PC-3 (cell line): ENCODE data around the gene TBX3.
"Not testable (repeated sequence)": the region's sequence is repeated elsewhere in the genome, so short reads cannot be mapped to it uniquely, and the experiment has no call there.

ENCODE experiments used
- EZH2 ChIP-seq: fragments of 300-600 bp; sonication (generic); IDR thresholded peaks from one replicate; pipeline ENCODE4 v1.6.1; 2017; ENCODE audit warnings: antibody characterized with exemption, mild to moderate bottlenecking, low read length; ENCODE audit not compliant: unreplicated experiment
- EZH2phosphoT487 ChIP-seq: fragments of 300-600 bp; sonication (generic); IDR thresholded peaks from 2 replicates; pipeline ENCODE4 v1.6.1; 2018; ENCODE audit warnings: mild to moderate bottlenecking, antibody characterized with exemption, low read length, borderline replicate concordance
- TF ChIP-seq, protein P1 (sequence below): fragments of 300-600 bp; sonication (generic); conservative IDR thresholded peaks from 2 replicates; pipeline ENCODE4 v1.5.1; 2017; ENCODE audit warnings: antibody characterized with exemption, low read depth, mild to moderate bottlenecking, low read length

DNA sequence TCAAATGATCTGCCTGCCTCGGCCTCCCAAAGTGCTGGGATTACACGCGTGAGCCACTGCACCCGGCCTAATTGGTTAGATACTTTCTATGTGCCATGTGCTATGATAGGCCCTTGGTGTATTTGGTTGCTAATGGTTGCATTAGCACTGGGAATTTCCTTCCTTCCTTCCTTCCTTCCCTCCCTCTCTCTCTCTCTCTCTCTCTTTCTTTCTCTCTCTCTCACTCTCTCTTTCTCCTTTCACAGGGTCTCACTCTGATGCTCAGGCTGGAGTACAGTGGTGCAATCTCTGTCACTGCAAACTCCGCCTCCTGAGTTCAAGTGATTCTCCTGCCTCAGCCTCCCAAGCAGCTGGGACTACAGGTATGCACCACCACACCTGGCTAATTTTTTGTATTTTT, 38.2 kb upstream of the TBX3 start:
- TF ChIP-seq, protein P1, sequence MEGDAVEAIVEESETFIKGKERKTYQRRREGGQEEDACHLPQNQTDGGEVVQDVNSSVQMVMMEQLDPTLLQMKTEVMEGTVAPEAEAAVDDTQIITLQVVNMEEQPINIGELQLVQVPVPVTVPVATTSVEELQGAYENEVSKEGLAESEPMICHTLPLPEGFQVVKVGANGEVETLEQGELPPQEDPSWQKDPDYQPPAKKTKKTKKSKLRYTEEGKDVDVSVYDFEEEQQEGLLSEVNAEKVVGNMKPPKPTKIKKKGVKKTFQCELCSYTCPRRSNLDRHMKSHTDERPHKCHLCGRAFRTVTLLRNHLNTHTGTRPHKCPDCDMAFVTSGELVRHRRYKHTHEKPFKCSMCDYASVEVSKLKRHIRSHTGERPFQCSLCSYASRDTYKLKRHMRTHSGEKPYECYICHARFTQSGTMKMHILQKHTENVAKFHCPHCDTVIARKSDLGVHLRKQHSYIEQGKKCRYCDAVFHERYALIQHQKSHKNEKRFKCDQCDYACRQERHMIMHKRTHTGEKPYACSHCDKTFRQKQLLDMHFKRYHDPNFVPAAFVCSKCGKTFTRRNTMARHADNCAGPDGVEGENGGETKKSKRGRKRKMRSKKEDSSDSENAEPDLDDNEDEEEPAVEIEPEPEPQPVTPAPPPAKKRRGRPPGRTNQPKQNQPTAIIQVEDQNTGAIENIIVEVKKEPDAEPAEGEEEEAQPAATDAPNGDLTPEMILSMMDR = not testable (repeated sequence)
- TF ChIP-seq EZH2phosphoT487, EZH2: not testable (repeated sequence)
